Astrocyte of the spinal cord (primary cell): Measurements from ENCODE around the gene CLTA.
"Not testable (repeated sequence)": the region's sequence is repeated elsewhere in the genome, so short reads cannot be mapped to it uniquely, and the experiment has no call there.

ENCODE experiments used
- DNase-seq: peaks from one replicate; pipeline ENCODE4 v3.0.0; 2011; ENCODE audit warnings: low read depth, low spot score
- H3K4me3 ChIP-seq: 2 replicates; pipeline ENCODE4 v1.5.1; 2011; ENCODE audit warnings: low read depth, mild to moderate bottlenecking, low read length, moderate library complexity
- CTCF ChIP-seq: IDR thresholded peaks from 2 replicates; pipeline ENCODE4 v1.5.1; 2012; ENCODE audit warnings: low read depth, mild to moderate bottlenecking, low read length, inconsistent platforms
- in situ Hi-C: cut with HindIII; loops from 2 replicates; pipeline ENCODE4 v1.10.0; 2017; ENCODE audit warnings: low sequenced_read_pairs

The CLTA gene

GRCh38 chr9:36158122-36158521 lies 32.6 kb upstream of the CLTA start:
- no peak overlapping the region for H3K4me3 ChIP-seq
- in situ Hi-C loops = no loop called here
- TF ChIP-seq CTCF = no peak
- no peak for DNase-seq

- no peak for DNase-seq
- no peak overlapping the region for H3K4me3 ChIP-seq
- in situ Hi-C loops = no loop called here
- no peak for TF ChIP-seq CTCF
Measured at GRCh38 chr9:36158917-36159316, 31.8 kb upstream of the CLTA start.

GRCh38 chr9:36159509-36159908 lies 31.2 kb upstream of the CLTA start:
- H3K4me3 ChIP-seq, DNase-seq, in situ Hi-C loops: not testable (repeated sequence)

- DNase-seq, H3K4me3 ChIP-seq, in situ Hi-C loops: not testable (repeated sequence)
Measured at GRCh38 chr9:36160126-36160525, 30.6 kb upstream of the CLTA start.

- in situ Hi-C loops = no loop called here
Measured at GRCh38 chr9:36161187-36161586, 29.5 kb upstream of the CLTA start.

GRCh38 chr9:36162211-36162738 lies 28.4 kb upstream of the CLTA start:
- in situ Hi-C loops = no loop called here
- no peak overlapping the region for H3K4me3 ChIP-seq
- no peak for DNase-seq
- TF ChIP-seq CTCF = no peak

More at GRCh38 chr9:36161187-36161586, 29.5 kb upstream of the CLTA start:
- no peak overlapping the region for H3K4me3 ChIP-seq
- no peak for TF ChIP-seq CTCF
- no peak for DNase-seq

- peak; percentile 96 for DNase-seq
- in situ Hi-C loops = no loop called here
- no peak for TF ChIP-seq CTCF
- no peak overlapping the region for H3K4me3 ChIP-seq
Measured at GRCh38 chr9:36163049-36163785, 27.5 kb upstream of the CLTA start.
